Heart right ventricle (tissue), 16 donors: ENCODE measurements around the gene NEU2. TPM values are rescaled to one million over a fixed set of nuclear protein-coding genes. Genes with fewer than 3 reads are reported as not detected.

Experiments
- ATAC-seq, 8 donors: fragments of 200-7000 bp; cut with Tn5 transposase; one replicate each; pipeline ENCODE4 v1.9.1; 2020; ENCODE audit warnings: mild to moderate bottlenecking in 8 of 8, moderate library complexity in 8 of 8, moderate number of reproducible peaks in 1 of 8
- DNase-seq, 2 donors: peaks; one replicate each; pipeline ENCODE4 v3.0.0-alpha.2; 2020
- H3K27ac ChIP-seq, 10 donors: fragments of 200-600 bp; sonication (generic) in 2 of 10; one replicate each; pipeline versions ENCODE4 v1.5.0 to v1.8.0; 2020 to 2022; ENCODE audit warnings: mild to moderate bottlenecking in 3 of 10
- H3K27me3 ChIP-seq, 7 donors: fragments of 200-600 bp; one replicate each; pipeline ENCODE4 v1.8.0; 2021 to 2022; ENCODE audit warnings: mild to moderate bottlenecking in 2 of 7
- H3K36me3 ChIP-seq, 9 donors: fragments of 200-600 bp; sonication (generic) in 1 of 9; one replicate each; pipeline versions ENCODE4 v1.5.0 to v1.8.0; 2020 to 2022; ENCODE audit warnings: mild to moderate bottlenecking in 2 of 9
- H3K4me1 ChIP-seq, 9 donors: fragments of 200-600 bp; sonication (generic) in 1 of 9; one replicate each; pipeline versions ENCODE4 v1.5.0 to v1.8.0; 2020 to 2022; ENCODE audit warnings: mild to moderate bottlenecking in 4 of 9
- H3K4me3 ChIP-seq, 10 donors: fragments of 200-600 bp; sonication (generic) in 2 of 10; one replicate each; pipeline versions ENCODE4 v1.5.0 to v1.8.0; 2020 to 2022; ENCODE audit warnings: mild to moderate bottlenecking in 7 of 10, moderate library complexity in 2 of 10
- H3K9me3 ChIP-seq, 11 donors: fragments of 200-600 bp in 10 of 11; sonication (generic) in 2 of 11; one replicate each; pipeline versions ENCODE4 v1.5.0 to v1.8.0; 2013 to 2022; ENCODE audit warnings: mild to moderate bottlenecking in 2 of 11, control low read depth in 1 of 11, moderate library complexity in 1 of 11
- CTCF ChIP-seq, 9 donors: fragments of 200-600 bp; sonication (generic) in 2 of 9; IDR thresholded peaks; one replicate each; pipeline versions ENCODE4 v1.5.0 to v1.8.0; 2021 to 2022; ENCODE audit warnings: antibody characterized with exemption in 9 of 9, mild to moderate bottlenecking in 5 of 9, moderate library complexity in 1 of 9
- WGBS, 2 donors: extraction: QIAGEN DNeasy Blood & Tissue Kit; methylation state at CpG; one replicate each; pipeline ENCODE4 v1.1.7; 2013; ENCODE audit warnings: inconsistent platforms in 1 of 2; 5-methylcytosine and 5-hydroxymethylcytosine counted together
- intact Hi-C, 10 donors: fragments of 100-400 bp; cut with DNase I; formaldehyde crosslinking; loops; one replicate each; pipeline versions ENCODE4 v1.11.1 to v1.14.2; 2022
- polyA plus RNA-seq, 2 donors: library from polyadenylated mRNA; stranded (reverse); fragments of 200-250 nt; gene quantifications; one replicate each; pipeline ENCODE4 v1.2.3, GENCODE V29; 2013
- total RNA-seq, 10 donors: library from RNA; stranded (reverse); fragmentation: NEBNext Ultra II Directional in 3 of 10; extraction: Animal tissue kit (Norgen Biotek cat#: 25700) in 3 of 10; gene quantifications; one replicate each; pipeline versions ENCODE4 v1.2.1 to v1.2.4, GENCODE V29; 2021 to 2023
- donor health status: Arrhythmogenic right ventricular cardiomyopathy.
- donor health status: ischemic (EF 13 %, LVEDD 7.1; RV severe dilation, severe dysfunction).
- donor health status: healthy with polysubstance abuse.
- donor health status: DM: no; HTN: yes; CAD: no.
- donor health status: DM: no; HTN: no; CAD: no.
- donor health status: ischemic (EF 25% LVEDD 6.9; RV normal size, moderate dysfunction).
- donor health status: ischemic (EF 25% LVEDD 5.7; RV mildly dilated, moderate dysfunction).
- donor health status: healthy.
- donor health status: DM: yes; HTN: yes; CAD: no.
- donor health status: Ischemic cardiomyopathy.
- donor health status: ischemic (EF 35%, LVEDD 5.7; RV mildly dilated, moderate dysfunction).
- donor health status: nonischemic (EF 11% LVEDD 7.7; RV severe dilation, severe dysfunction).
- donor health status: DM: yes; HTN: yes; CAD: no.
- donor health status: PGD.
- donor health status: ischemic (EF 29% LVEDD 5.4; RV normal size, mild dysfunction).
- donor health status: nonischemic (EF 23%, LVEDD 6.1; RV moderate dilation, normal function).

The NEU2 gene
- total and polyA plus RNA-seq, 12 donors = not detected

- intact Hi-C loops = no loop called here
- no peak for TF ChIP-seq CTCF (IDR thresholded peaks at IDR 0.05)
- Histone ChIP-seq H3K27ac (no peak overlapping the region), H3K9me3 (peaks cover 0 to 2% (median 0%) of the 10 kb centered on the region in 11 donors), H3K4me1 (no peaks in the 10 kb centered on the region), H3K4me3 (no peak overlapping the region), H3K27me3 (peaks cover 0 to 9% (median 0%) of the 10 kb centered on the region in 7 donors), H3K36me3 (no peaks in the 10 kb centered on the region)
- no peak for ATAC-seq
- WGBS, 2 donors = 82 to 86% methylated on average over 5 of the region's 5 CpGs
- no peak for DNase-seq
These were observed 33.8 kb upstream of the NEU2 start for GRCh38 chr2:232998666-232998985.

GRCh38 chr2:232999354-232999753 is 33.1 kb upstream of the NEU2 start:
- intact Hi-C loops = no loop called here
- no peaks in the 10 kb centered on the region for H3K9me3 ChIP-seq

GRCh38 chr2:233000886-233001750 is 31.4 kb upstream of the NEU2 start:
- 88 to 90% methylated on average over 20 of the region's 20 CpGs for WGBS, 2 donors
- ATAC-seq = no peak
- intact Hi-C loops = no loop called here

More at GRCh38 chr2:232999354-232999753, 33.1 kb upstream of the NEU2 start:
- Histone ChIP-seq H3K27ac (no peak overlapping the region), H3K4me3 (no peak overlapping the region), H3K4me1 (no peaks in the 10 kb centered on the region), H3K36me3 (no peaks in the 10 kb centered on the region), H3K27me3 (peaks cover 0 to 9% (median 0%) of the 10 kb centered on the region in 7 donors)
- DNase-seq = no peak
- no peak for TF ChIP-seq CTCF (IDR thresholded peaks at IDR 0.05)
- no peak for ATAC-seq
- WGBS, 2 donors = 82 to 84% methylated on average over 7 of the region's 7 CpGs

More at GRCh38 chr2:233000886-233001750, 31.4 kb upstream of the NEU2 start:
- no peak overlapping the region for H3K27ac ChIP-seq
- DNase-seq = no peak
- no peaks in the 10 kb centered on the region for H3K4me1 ChIP-seq
- TF ChIP-seq CTCF (IDR thresholded peaks at IDR 0.05) = no peak
- no peaks in the 10 kb centered on the region for H3K36me3 ChIP-seq
- peaks cover 0 to 9% (median 0%) of the 10 kb centered on the region in 7 donors for H3K27me3 ChIP-seq
- no peaks in the 10 kb centered on the region for H3K9me3 ChIP-seq
- no peak overlapping the region for H3K4me3 ChIP-seq
